Thyroid gland (tissue), 4 donors: ENCODE results near the gene NEURL1. TPM values are rescaled to one million over a fixed set of nuclear protein-coding genes. Genes with fewer than 3 reads are reported as not detected.

Experiments used
- DNase-seq, 2 donors: peaks; one replicate each; pipeline ENCODE4 v3.0.0-alpha.2; 2019
- H3K27ac ChIP-seq, 3 donors: fragments of 200-600 bp; sonication (generic); 1 replicate in 2 of 3; 2 replicates in 1 of 3; pipeline ENCODE4 v1.5.1; 2016 to 2019; ENCODE audit warnings: mild to moderate bottlenecking in 1 of 3, moderate library complexity in 1 of 3
- H3K27me3 ChIP-seq: fragments of 200-600 bp; sonication (generic); one replicate; pipeline ENCODE4 v1.5.1; 2019
- H3K36me3 ChIP-seq, 2 donors: fragments of 200-600 bp; sonication (generic); one replicate each; pipeline ENCODE4 v1.5.1; 2016 to 2019
- H3K4me1 ChIP-seq, 2 donors: fragments of 200-600 bp; sonication (generic); one replicate each; pipeline ENCODE4 v1.5.1; 2017 to 2019
- H3K4me3 ChIP-seq, 3 donors: fragments of 200-600 bp; sonication (generic); replicated peaks in 1 of 3; 1 replicate in 2 of 3; 2 replicates in 1 of 3; pipeline ENCODE4 v1.5.1; 2016; ENCODE audit warnings: mild to moderate bottlenecking in 1 of 3
- H3K9me3 ChIP-seq: fragments of 200-600 bp; sonication (generic); one replicate; pipeline ENCODE4 v1.5.1; 2017
- CTCF ChIP-seq, 6 experiments: fragments of 200-600 bp in 3 of 6; fragments of 450-650 bp in 3 of 6; sonication (generic) in 3 of 6; IDR thresholded peaks; one replicate each; pipeline ENCODE4 v1.5.1; 2016 to 2019; ENCODE audit warnings: antibody characterized with exemption in 6 of 6, mild to moderate bottlenecking in 2 of 6, inconsistent platforms in 1 of 6, moderate library complexity in 1 of 6
- POLR2A ChIP-seq, 2 donors: fragments of 450-650 bp; IDR thresholded peaks; one replicate each; pipeline ENCODE4 v1.6.1; 2017; ENCODE audit warnings: antibody characterized with exemption in 2 of 2, mild to moderate bottlenecking in 2 of 2, moderate library complexity in 1 of 2
- WGBS, 2 donors: methylation state at CpG; one replicate each; pipeline ENCODE4 v1.1.5; 2017; 5-methylcytosine and 5-hydroxymethylcytosine counted together
- intact Hi-C: fragments of 100-400 bp; cut with DNase I; formaldehyde crosslinking; loops from one replicate; pipeline ENCODE4 v1.15.1; 2023
- total RNA-seq, 4 donors: library from RNA; depleted of rRNA; stranded (reverse); fragments of >200 nt; gene quantifications; one replicate each; pipeline ENCODE4 v1.2.3, GENCODE V29; 2016

Gene NEURL1
- total RNA-seq, 4 donors from 2014 or later, result 1.1 TPM; not detected in 3

- no peak for TF ChIP-seq POLR2A (IDR thresholded peaks at IDR 0.05)
- no peak for TF ChIP-seq CTCF (IDR thresholded peaks at IDR 0.05)
- H3K27me3 ChIP-seq, result no peaks in the 10 kb centered on the region
- no peak overlapping the region for H3K4me3 ChIP-seq
- H3K27ac ChIP-seq, result no peak overlapping the region
- no peaks in the 10 kb centered on the region for H3K36me3 ChIP-seq
- intact Hi-C loops, result no loop called here
- no peaks in the 10 kb centered on the region for H3K9me3 ChIP-seq
- H3K4me1 ChIP-seq, result peaks cover 4 to 5% of the 10 kb centered on the region in 2 donors
- no peak for DNase-seq
- WGBS, 2 donors, result 93 to 95% methylated on average over 3 of the region's 3 CpGs
These were observed 54.5 kb downstream of the NEURL1 start for GRCh38 chr10:103548006-103548405.

GRCh38 chr10:103548581-103549348 lies 55.3 kb downstream of the NEURL1 start:
- no peaks in the 10 kb centered on the region for H3K4me1 ChIP-seq
- TF ChIP-seq CTCF (IDR thresholded peaks at IDR 0.05) (no peak), POLR2A (IDR thresholded peaks at IDR 0.05) (no peak)
- H3K27ac ChIP-seq, result no peak overlapping the region
- no peak overlapping the region for H3K4me3 ChIP-seq
- no peaks in the 10 kb centered on the region for H3K27me3 ChIP-seq
- intact Hi-C loops, result no loop called here
- H3K9me3 ChIP-seq, result no peaks in the 10 kb centered on the region
- 74 to 82% methylated on average over 12 of the region's 12 CpGs for WGBS, 2 donors
- H3K36me3 ChIP-seq, result no peaks in the 10 kb centered on the region
- no peak for DNase-seq

GRCh38 chr10:103549349-103549685 lies 55.8 kb downstream of the NEURL1 start:
- 69 to 81% methylated on average over 3 of the region's 3 CpGs for WGBS, 2 donors
- H3K27me3 ChIP-seq, result no peaks in the 10 kb centered on the region
- H3K9me3 ChIP-seq, result no peaks in the 10 kb centered on the region
- no peak for TF ChIP-seq CTCF (IDR thresholded peaks at IDR 0.05)
- no peak for TF ChIP-seq POLR2A (IDR thresholded peaks at IDR 0.05)
- H3K27ac ChIP-seq, result no peak overlapping the region
- H3K4me3 ChIP-seq, result no peak overlapping the region
- intact Hi-C loops, result no loop called here
- no peak for DNase-seq
- no peaks in the 10 kb centered on the region for H3K4me1 ChIP-seq
- H3K36me3 ChIP-seq, result no peaks in the 10 kb centered on the region

GRCh38 chr10:103550229-103550628 lies 56.7 kb downstream of the NEURL1 start:
- TF ChIP-seq CTCF (IDR thresholded peaks at IDR 0.05) (no peak), POLR2A (IDR thresholded peaks at IDR 0.05) (no peak)
- peaks cover 1% of the 10 kb centered on the region in 2 donors for H3K4me1 ChIP-seq
- H3K36me3 ChIP-seq, result no peaks in the 10 kb centered on the region
- H3K27ac ChIP-seq, result no peak overlapping the region
- no peaks in the 10 kb centered on the region for H3K27me3 ChIP-seq
- H3K9me3 ChIP-seq, result no peaks in the 10 kb centered on the region
- no peak for DNase-seq
- 92 to 100% methylated on average over 1 of the region's 1 CpG for WGBS, 2 donors
- H3K4me3 ChIP-seq, result no peak overlapping the region
- intact Hi-C loops, result no loop called here
